ENCODE data around the gene ERBB4.

DNA sequence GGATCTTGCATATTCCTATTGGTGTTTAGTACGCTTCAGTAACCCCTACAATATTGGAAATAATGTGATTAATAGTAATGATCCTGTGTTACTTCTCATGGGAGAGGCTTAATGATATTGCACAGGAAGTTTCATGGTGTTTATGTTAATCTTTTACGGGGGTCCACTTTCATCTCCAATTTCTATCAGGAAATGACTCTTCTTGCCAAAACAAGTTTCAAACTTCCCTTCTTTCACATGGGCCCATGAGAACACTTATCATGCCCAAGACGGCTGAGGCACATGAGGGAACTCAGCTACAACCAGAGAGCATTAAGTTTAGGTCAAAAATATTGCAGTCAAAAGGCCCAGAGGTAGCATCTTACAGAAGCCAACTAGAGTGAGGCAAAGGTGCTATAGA lies 7.6 kb downstream of the ERBB4 start:
- TF ChIP-seq, protein P1, sequence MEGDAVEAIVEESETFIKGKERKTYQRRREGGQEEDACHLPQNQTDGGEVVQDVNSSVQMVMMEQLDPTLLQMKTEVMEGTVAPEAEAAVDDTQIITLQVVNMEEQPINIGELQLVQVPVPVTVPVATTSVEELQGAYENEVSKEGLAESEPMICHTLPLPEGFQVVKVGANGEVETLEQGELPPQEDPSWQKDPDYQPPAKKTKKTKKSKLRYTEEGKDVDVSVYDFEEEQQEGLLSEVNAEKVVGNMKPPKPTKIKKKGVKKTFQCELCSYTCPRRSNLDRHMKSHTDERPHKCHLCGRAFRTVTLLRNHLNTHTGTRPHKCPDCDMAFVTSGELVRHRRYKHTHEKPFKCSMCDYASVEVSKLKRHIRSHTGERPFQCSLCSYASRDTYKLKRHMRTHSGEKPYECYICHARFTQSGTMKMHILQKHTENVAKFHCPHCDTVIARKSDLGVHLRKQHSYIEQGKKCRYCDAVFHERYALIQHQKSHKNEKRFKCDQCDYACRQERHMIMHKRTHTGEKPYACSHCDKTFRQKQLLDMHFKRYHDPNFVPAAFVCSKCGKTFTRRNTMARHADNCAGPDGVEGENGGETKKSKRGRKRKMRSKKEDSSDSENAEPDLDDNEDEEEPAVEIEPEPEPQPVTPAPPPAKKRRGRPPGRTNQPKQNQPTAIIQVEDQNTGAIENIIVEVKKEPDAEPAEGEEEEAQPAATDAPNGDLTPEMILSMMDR (IDR thresholded peaks at IDR 0.05): no peak
- TF ChIP-seq POLR2AphosphoS5 (IDR thresholded peaks at IDR 0.05; ENCODE audit: low read depth, low read length) (no peak), RAD21 (IDR thresholded peaks at IDR 0.05; ENCODE audit: low read length) (no peak), GABPA (IDR thresholded peaks at IDR 0.05; ENCODE audit: low read depth) (no peak), MXI1 (IDR thresholded peaks at IDR 0.05; ENCODE audit: low read depth, low read length) (no peak)

Measured in SK-N-SH (cell line).